ENCODE measurements around the gene NR6A1. TPM values are rescaled to one million over a fixed set of nuclear protein-coding genes. Genes with fewer than 3 reads are reported as not detected.

NR6A1 gene
- total and polyA plus RNA-seq, 2 of the 8 experiments (the other 6 are each of a cell fraction or from before 2014, with no cell fraction given): 93.2 to 237 TPM

DNA sequence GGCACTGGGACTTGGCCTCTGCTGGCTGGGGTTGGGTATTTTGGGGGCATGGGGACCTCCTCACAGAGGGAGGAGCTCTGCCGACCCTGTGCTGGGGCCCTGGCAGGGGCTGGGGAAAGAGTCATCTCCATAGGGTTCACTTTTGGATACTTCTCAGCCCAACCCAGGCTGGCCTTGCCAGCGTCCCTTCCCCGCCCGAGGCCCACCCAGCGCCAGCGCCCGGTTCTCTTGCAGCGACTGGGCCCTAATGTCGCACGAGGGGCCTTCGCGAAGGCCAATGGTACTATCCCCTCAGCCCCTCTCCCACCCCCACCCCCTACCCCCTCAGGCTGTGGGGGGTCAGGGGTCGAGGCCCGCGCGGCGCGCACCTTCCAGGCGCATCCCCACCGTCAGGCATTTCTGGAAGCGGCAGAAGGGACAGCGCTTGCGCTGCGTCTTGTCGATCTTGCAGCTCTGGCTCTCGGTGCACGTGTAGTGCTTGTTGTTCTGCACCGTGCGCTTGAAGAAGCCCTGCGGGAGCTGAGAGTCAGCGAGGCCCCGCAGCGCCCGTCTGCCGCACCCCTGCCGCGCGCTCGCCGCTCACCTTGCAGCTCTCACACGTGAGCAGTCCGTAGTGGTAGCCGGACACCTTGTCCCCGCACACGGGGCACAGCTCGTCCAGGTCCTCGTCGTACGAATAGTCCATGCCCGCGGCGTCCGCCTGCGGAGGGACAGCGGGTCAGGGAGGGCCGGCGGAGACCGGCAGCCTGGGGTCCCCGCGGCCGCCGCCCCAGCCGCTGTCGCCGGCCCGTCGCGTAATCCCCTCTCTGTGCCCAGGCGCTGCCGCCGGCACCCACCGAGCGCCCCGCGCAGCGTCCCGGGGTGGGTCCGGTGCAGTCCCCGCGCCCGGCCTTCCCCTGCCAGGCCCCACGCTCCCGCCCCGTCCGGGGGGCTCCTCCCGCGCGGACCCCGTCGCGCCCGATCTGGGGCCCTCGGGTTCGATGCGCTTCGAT lies 268.1 kb downstream of the NR6A1 start (continued):
- TF ChIP-seq RNF2 (IDR thresholded peaks at IDR 0.05; ENCODE audit: borderline replicate concordance, low read depth, low read length, missing control alignments, poor library complexity, severe bottlenecking) (no peak), SP1 (IDR thresholded peaks at IDR 0.05; ENCODE audit: low read depth, low read length) (no peak), SRF (IDR thresholded peaks at IDR 0.05; ENCODE audit: low read depth, low read length) (no peak), CHD2 (IDR thresholded peaks at IDR 0.05; ENCODE audit: low read length) (no peak), RAD21 (IDR thresholded peaks at IDR 0.05 in 1 of 2, conservative IDR thresholded peaks at IDR 0.05 in 1 of 2; ENCODE audit: low read depth in 2 of 2, low read length in 2 of 2) (no peak), NRF1 (IDR thresholded peaks at IDR 0.05; ENCODE audit: low read depth, low read length) (no peak), CBX5 (IDR thresholded peaks at IDR 0.05; ENCODE audit: low read depth, low read length) (no peak), POLR2A (IDR thresholded peaks at IDR 0.05; ENCODE audit: control extremely low read depth in 1 of 2, low read depth in 2 of 2, low read length in 2 of 2) (no peak)

Measured in H1 (cell line).